Caco-2 (cell line): ENCODE data around the gene ENOSF1. TPM values are rescaled to one million over a fixed set of nuclear protein-coding genes. Genes with fewer than 3 reads are reported as not detected.

Experiments
- BruUV-seq: library from RNA; stranded (reverse); fragments of 400-500 nt; replicated peaks from 2 replicates; lab custom pipeline; 2021; lab: Mats Ljungman, UMichigan
- CTCF ChIA-PET: fragments of 300-600 bp; sonication (Branson Sonifier 250); formaldehyde crosslinking; loops from one replicate; lab custom pipeline; 2022; ENCODE audit warnings: antibody characterized with exemption; lab: Charles Lee
- POLR2A ChIA-PET: fragments of 300-600 bp; sonication (Branson Sonifier 250); formaldehyde crosslinking; loops from one replicate; lab custom pipeline; 2022; ENCODE audit warnings: antibody characterized with exemption; lab: Charles Lee
- DNase-seq, 2 experiments: peaks; one replicate each; pipeline versions ENCODE4 v3.0.0 to v3.0.0-alpha.2; 2020 to 2022
- H3K27me3 ChIP-seq: replicated peaks from 2 replicates; pipeline ENCODE4 v1.6.0; 2011; ENCODE audit warnings: low read length; ENCODE audit not compliant: control insufficient read depth, insufficient read depth
- H3K36me3 ChIP-seq: 2 replicates; pipeline ENCODE4 v1.5.1; 2011; ENCODE audit warnings: low read length; ENCODE audit not compliant: control insufficient read depth, insufficient read depth
- H3K4me1 ChIP-seq: fragments of 250-450 bp; sonication (Bioruptor Pico); 2 replicates; pipeline ENCODE4 v1.5.1; 2020; ENCODE audit warnings: mild to moderate bottlenecking
- H3K4me3 ChIP-seq: 2 replicates; pipeline ENCODE4 v1.5.1; 2011; ENCODE audit warnings: low read depth, mild to moderate bottlenecking, control low read depth, low read length
- H3K9me3 ChIP-seq: fragments of 250-450 bp; sonication (Bioruptor Pico); 2 replicates; pipeline ENCODE4 v1.5.1; 2020; ENCODE audit warnings: mild to moderate bottlenecking, moderate library complexity
- H3K27ac Mint-ChIP-seq: one replicate; pipeline ENCODE4 v1.8.0; 2022; ENCODE audit warnings: mixed read lengths; ENCODE audit not compliant: unreplicated experiment
- H3K27me3 Mint-ChIP-seq: one replicate; pipeline ENCODE4 v1.8.0; 2022; ENCODE audit warnings: mixed read lengths; ENCODE audit not compliant: insufficient read depth, unreplicated experiment
- H3K36me3 Mint-ChIP-seq: one replicate; pipeline ENCODE4 v1.8.0; 2022; ENCODE audit warnings: mild to moderate bottlenecking, mixed read lengths; ENCODE audit not compliant: insufficient read depth, unreplicated experiment
- H3K4me1 Mint-ChIP-seq: one replicate; pipeline ENCODE4 v1.8.0; 2022; ENCODE audit warnings: low read depth, mixed read lengths; ENCODE audit not compliant: unreplicated experiment
- H3K4me3 Mint-ChIP-seq: one replicate; pipeline ENCODE4 v1.8.0; 2022; ENCODE audit warnings: mild to moderate bottlenecking, moderate library complexity, mixed read lengths; ENCODE audit not compliant: unreplicated experiment
- H3K9me3 Mint-ChIP-seq: one replicate; pipeline ENCODE4 v1.8.0; 2022; ENCODE audit warnings: mixed read lengths; ENCODE audit not compliant: unreplicated experiment
- CTCF ChIP-seq, 2 experiments: fragments of 200-600 bp in 1 of 2; IDR thresholded peaks; 1 replicate in 1 of 2; 2 replicates in 1 of 2; pipeline versions ENCODE4 v1.5.1 to v1.8.0; 2011 to 2022; ENCODE audit warnings: antibody characterized with exemption in 1 of 2, control low read depth in 1 of 2, inconsistent platforms in 1 of 2, low read depth in 1 of 2, low read length in 1 of 2, mild to moderate bottlenecking in 1 of 2, moderate library complexity in 1 of 2; ENCODE audit not compliant: insufficient read depth in 1 of 2, severe bottlenecking in 1 of 2, unreplicated experiment in 1 of 2
- intact Hi-C: fragments of 100-400 bp; cut with micrococcal nuclease; formaldehyde crosslinking; loops from one replicate; pipeline ENCODE4 v1.10.0; 2022; ENCODE audit not compliant: unreplicated experiment
- total RNA-seq: library from RNA; stranded (reverse); gene quantifications from 2 replicates; pipeline ENCODE4 v1.2.3, GENCODE V29; 2022

Gene ENOSF1
- total RNA-seq, 1 experiment from 2014 or later: 114 TPM

GRCh38 chr18:641224-641623, 71.2 kb downstream of the ENOSF1 start:
- Mint-ChIP-seq H3K9me3 (no peaks in the 10 kb centered on the region), H3K27ac (no peak overlapping the region), H3K4me1 (no peaks in the 10 kb centered on the region), H3K36me3 (no peaks in the 10 kb centered on the region), H3K27me3 (no peaks in the 10 kb centered on the region), H3K4me3 (no peak overlapping the region)
- TF ChIP-seq CTCF (IDR thresholded peaks at IDR 0.05; ENCODE audit: insufficient read depth in 1 of 2, low read depth in 1 of 2, low read length in 1 of 2, severe bottlenecking in 1 of 2, unreplicated experiment in 1 of 2): no peak
- intact Hi-C loops: no loop called here
- CTCF ChIA-PET: no interaction called here
- POLR2A ChIA-PET: no interaction called here
- no peak for DNase-seq
- Histone ChIP-seq H3K4me1 (no peaks in the 10 kb centered on the region), H3K4me3 (no peak overlapping the region), H3K36me3 (no peaks in the 10 kb centered on the region), H3K27me3 (no peaks in the 10 kb centered on the region), H3K9me3 (no peaks in the 10 kb centered on the region)
- no TSS peak for BruUV-seq

GRCh38 chr18:635171-635570, 77.3 kb downstream of the ENOSF1 start:
- Mint-ChIP-seq H3K27me3 (no peaks in the 10 kb centered on the region), H3K4me3 (no peak overlapping the region)
- no TSS peak for BruUV-seq

GRCh38 chr18:634551-635045, 77.8 kb downstream of the ENOSF1 start:
- H3K4me3 ChIP-seq: no peak overlapping the region
- CTCF ChIA-PET: interaction anchor here (0.5 kb wide), 1 partner anchor 327 kb away, joined by 3 read pairs; no protein-coding TSS in a partner anchor
- Mint-ChIP-seq H3K36me3 (no peaks in the 10 kb centered on the region), H3K9me3 (peaks cover 5% of the 10 kb centered on the region), H3K4me1 (peaks cover 7% of the 10 kb centered on the region), H3K4me3 (no peak overlapping the region), H3K27me3 (no peaks in the 10 kb centered on the region), H3K27ac (no peak overlapping the region)
- TF ChIP-seq CTCF (IDR thresholded peaks at IDR 0.05; ENCODE audit: insufficient read depth in 1 of 2, low read depth in 1 of 2, low read length in 1 of 2, severe bottlenecking in 1 of 2, unreplicated experiment in 1 of 2): no peak
- no TSS peak for BruUV-seq
- H3K27me3 ChIP-seq: no peaks in the 10 kb centered on the region
- H3K36me3 ChIP-seq: no peaks in the 10 kb centered on the region
- no peak for DNase-seq
- peaks cover 12% of the 10 kb centered on the region for H3K4me1 ChIP-seq
- POLR2A ChIA-PET: no interaction called here
- H3K9me3 ChIP-seq: no peaks in the 10 kb centered on the region
- intact Hi-C loops: no loop called here

More at GRCh38 chr18:635171-635570, 77.3 kb downstream of the ENOSF1 start:
- H3K27ac Mint-ChIP-seq: no peak overlapping the region
- H3K36me3 Mint-ChIP-seq: no peaks in the 10 kb centered on the region
- H3K27me3 ChIP-seq: no peaks in the 10 kb centered on the region
- TF ChIP-seq CTCF (IDR thresholded peaks at IDR 0.05; ENCODE audit: insufficient read depth in 1 of 2, low read depth in 1 of 2, low read length in 1 of 2, severe bottlenecking in 1 of 2, unreplicated experiment in 1 of 2): no peak
- H3K9me3 ChIP-seq: no peaks in the 10 kb centered on the region
- CTCF ChIA-PET: interaction anchor here (0.5 kb wide), 1 partner anchor 328 kb away, joined by 3 read pairs; no protein-coding TSS in a partner anchor
- peaks cover 12% of the 10 kb centered on the region for H3K4me1 ChIP-seq
- intact Hi-C loops: no loop called here
- peaks cover 5% of the 10 kb centered on the region for H3K9me3 Mint-ChIP-seq
- peak; percentile 22 to 46 for DNase-seq
- H3K4me3 ChIP-seq: no peak overlapping the region
- POLR2A ChIA-PET: no interaction called here
- H3K4me1 Mint-ChIP-seq: peaks cover 7% of the 10 kb centered on the region
- no peaks in the 10 kb centered on the region for H3K36me3 ChIP-seq
